GM12873 (cell line): ENCODE measurements around the gene MBOAT1.

Experiments used
- CTCF ChIP-seq: IDR thresholded peaks from 2 replicates; pipeline ENCODE4 v1.5.1; 2012; ENCODE audit warnings: low read depth, mild to moderate bottlenecking, moderate library complexity, low read length, control low read depth; ENCODE audit not compliant: insufficient read depth; ENCODE audit errors: missing control alignments

The MBOAT1 gene

GRCh38 chr6:20113649-20114224 lies 98.5 kb downstream of the MBOAT1 start:
- no peak for TF ChIP-seq CTCF

- TF ChIP-seq CTCF, result no peak
These were observed 99.4 kb downstream of the MBOAT1 start for GRCh38 chr6:20112841-20113240.

GRCh38 chr6:20112241-20112640 lies 100.0 kb downstream of the MBOAT1 start:
- TF ChIP-seq CTCF, result no peak

GRCh38 chr6:20110478-20110877 lies 101.8 kb downstream of the MBOAT1 start:
- no peak for TF ChIP-seq CTCF

- TF ChIP-seq CTCF, result no peak
These were observed 102.7 kb downstream of the MBOAT1 start for GRCh38 chr6:20109526-20109925.

GRCh38 chr6:20105838-20106237 lies 106.4 kb downstream of the MBOAT1 start:
- no peak for TF ChIP-seq CTCF

GRCh38 chr6:20104696-20105095 lies 107.6 kb downstream of the MBOAT1 start:
- TF ChIP-seq CTCF, result no peak
